ENCODE results near the gene GPD1L.
"Not testable (repeated sequence)": the region's sequence is repeated elsewhere in the genome, so short reads cannot be mapped to it uniquely, and the experiment has no call there.

- TF ChIP-seq CTCF (IDR thresholded peaks at IDR 0.05 in 4 of 5, conservative IDR thresholded peaks at IDR 0.05 in 1 of 5); POLR2A (IDR thresholded peaks at IDR 0.05): not testable (repeated sequence)
These were observed 84.1 kb downstream of the GPD1L start for GRCh38 chr3:32190556-32190955.

Measured in gastrocnemius medialis (tissue), 4 donors.